ENCODE results near the gene ZNF326. TPM values are rescaled to one million over a fixed set of nuclear protein-coding genes. Genes with fewer than 3 reads are reported as not detected.

ZNF326 gene
- total RNA-seq, 1 experiment from 2014 or later: 60.1 TPM

DNA sequence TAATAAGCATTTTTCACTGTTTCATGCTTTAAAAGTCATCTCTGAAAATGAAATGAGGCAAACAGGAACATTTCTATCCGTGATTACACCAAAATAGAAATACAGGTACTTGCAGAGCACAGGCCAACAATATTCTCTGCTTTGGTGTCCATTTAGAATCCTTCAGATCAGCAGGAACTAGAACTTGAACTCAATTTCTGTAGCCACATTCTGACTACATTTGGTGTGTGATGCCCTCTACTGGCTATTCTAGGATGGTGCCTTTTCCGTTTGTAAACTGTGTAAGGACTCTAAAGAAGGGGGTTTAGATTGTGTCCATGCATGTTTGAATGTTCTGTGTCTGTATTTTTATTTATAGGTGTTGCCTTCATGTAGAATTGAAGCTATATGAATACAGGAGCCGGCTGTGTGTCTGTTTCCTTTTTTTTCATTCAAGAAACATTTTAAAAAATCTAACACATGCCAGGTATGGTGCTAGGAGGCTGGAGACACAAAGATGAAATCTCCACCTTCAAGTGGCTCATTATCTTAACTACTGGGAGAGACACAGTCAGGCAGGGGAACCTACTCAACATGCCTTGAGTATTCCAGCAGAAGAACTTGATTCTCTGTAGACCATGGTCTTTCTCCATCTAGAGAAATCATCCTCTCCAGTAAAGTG lies 7.6 kb upstream of the ZNF326 start:
- no peaks in the 10 kb centered on the region for H3K9me3 ChIP-seq (ENCODE audit: low read depth, low read length, poor library complexity, severe bottlenecking)
- POLR2A ChIA-PET (ENCODE audit: low non-redundant PET): interaction anchor here (0.7 kb wide), 1 partner anchor 41 kb away, joined by 3 read pairs; no protein-coding TSS in a partner anchor
- no peak overlapping the region for H3K27ac ChIP-seq (ENCODE audit: low read depth, low read length, poor library complexity, severe bottlenecking)
- no peaks in the 10 kb centered on the region for H3K36me3 ChIP-seq (ENCODE audit: insufficient read depth, low read length, poor library complexity, severe bottlenecking)
- H3K4me1 ChIP-seq (ENCODE audit: insufficient read depth, low read length, poor library complexity, severe bottlenecking): peaks cover 40% of the 10 kb centered on the region
- peak; percentile 87 for DNase-seq (ENCODE audit: low spot score)
- H3K4me3 ChIP-seq (ENCODE audit: low read depth, low read length, poor library complexity, severe bottlenecking): no peak overlapping the region
- TF ChIP-seq, protein P1, sequence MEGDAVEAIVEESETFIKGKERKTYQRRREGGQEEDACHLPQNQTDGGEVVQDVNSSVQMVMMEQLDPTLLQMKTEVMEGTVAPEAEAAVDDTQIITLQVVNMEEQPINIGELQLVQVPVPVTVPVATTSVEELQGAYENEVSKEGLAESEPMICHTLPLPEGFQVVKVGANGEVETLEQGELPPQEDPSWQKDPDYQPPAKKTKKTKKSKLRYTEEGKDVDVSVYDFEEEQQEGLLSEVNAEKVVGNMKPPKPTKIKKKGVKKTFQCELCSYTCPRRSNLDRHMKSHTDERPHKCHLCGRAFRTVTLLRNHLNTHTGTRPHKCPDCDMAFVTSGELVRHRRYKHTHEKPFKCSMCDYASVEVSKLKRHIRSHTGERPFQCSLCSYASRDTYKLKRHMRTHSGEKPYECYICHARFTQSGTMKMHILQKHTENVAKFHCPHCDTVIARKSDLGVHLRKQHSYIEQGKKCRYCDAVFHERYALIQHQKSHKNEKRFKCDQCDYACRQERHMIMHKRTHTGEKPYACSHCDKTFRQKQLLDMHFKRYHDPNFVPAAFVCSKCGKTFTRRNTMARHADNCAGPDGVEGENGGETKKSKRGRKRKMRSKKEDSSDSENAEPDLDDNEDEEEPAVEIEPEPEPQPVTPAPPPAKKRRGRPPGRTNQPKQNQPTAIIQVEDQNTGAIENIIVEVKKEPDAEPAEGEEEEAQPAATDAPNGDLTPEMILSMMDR (conservative IDR thresholded peaks at IDR 0.05; ENCODE audit: low read depth, low read length): peak; percentile 89
- TF ChIP-seq EZH2 (IDR thresholded peaks at IDR 0.05; ENCODE audit: borderline replicate concordance, low read depth, low read length, poor library complexity, severe bottlenecking): no peak
- no peaks in the 10 kb centered on the region for H3K27me3 ChIP-seq (replicated peaks; ENCODE audit: insufficient read depth, low read depth, low read length, poor library complexity)
- CTCF ChIA-PET: no interaction called here
- no TSS peak for BruUV-seq (replicated peaks)
- intact Hi-C loops (cut with micrococcal nuclease; ENCODE audit: unreplicated experiment): loop anchor here (1.0 to 10.0 kb wide), 6 partner anchors 78 to 352 kb away; partner anchors contain the start of genes LRRC8C and LRRC8D

DNA sequence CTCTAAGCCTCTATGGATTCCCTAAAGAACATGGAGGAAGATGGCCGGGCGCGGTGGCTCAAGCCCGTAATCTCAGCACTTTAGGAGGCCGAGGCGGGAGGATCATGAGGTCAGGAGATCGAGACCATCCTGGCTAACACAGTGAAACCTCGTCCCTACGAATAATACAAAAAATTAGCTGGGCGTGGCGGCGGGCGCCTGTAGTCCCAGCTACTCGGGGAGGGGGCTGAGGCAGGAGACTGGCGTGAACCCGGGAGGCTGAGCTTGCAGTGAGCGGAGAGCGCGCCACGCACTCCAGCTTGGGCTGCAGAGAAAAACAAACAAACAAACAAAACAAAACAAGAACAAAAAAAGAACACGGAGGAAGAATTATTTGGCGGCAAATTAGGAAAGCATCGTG lies 5.8 kb upstream of the ZNF326 start:
- Histone ChIP-seq H3K4me1 (ENCODE audit: insufficient read depth, low read length, poor library complexity, severe bottlenecking) (peaks cover 40% of the 10 kb centered on the region), H3K9me3 (ENCODE audit: low read depth, low read length, poor library complexity, severe bottlenecking) (no peaks in the 10 kb centered on the region), H3K36me3 (ENCODE audit: insufficient read depth, low read length, poor library complexity, severe bottlenecking) (no peaks in the 10 kb centered on the region), H3K27ac (ENCODE audit: low read depth, low read length, poor library complexity, severe bottlenecking) (no peak overlapping the region), H3K4me3 (ENCODE audit: low read depth, low read length, poor library complexity, severe bottlenecking) (no peak overlapping the region), H3K27me3 (replicated peaks; ENCODE audit: insufficient read depth, low read depth, low read length, poor library complexity) (no peaks in the 10 kb centered on the region)
- CTCF ChIA-PET: interaction anchor here (0.5 to 1.3 kb wide), 2 partner anchors 14 to 185 kb away, joined by 4 to 6 read pairs; no protein-coding TSS in a partner anchor
- no peak for DNase-seq (ENCODE audit: low spot score)
- BruUV-seq (replicated peaks): no TSS peak
- TF ChIP-seq EZH2 (IDR thresholded peaks at IDR 0.05; ENCODE audit: borderline replicate concordance, low read depth, low read length, poor library complexity, severe bottlenecking): no peak
- TF ChIP-seq, protein P1 (conservative IDR thresholded peaks at IDR 0.05; ENCODE audit: low read depth, low read length): no peak
- intact Hi-C loops (cut with micrococcal nuclease; ENCODE audit: unreplicated experiment): loop anchor here (5.0 to 10.0 kb wide), 2 partner anchors 167 to 354 kb away; partner anchors contain the start of genes LRRC8C and LRRC8D
- POLR2A ChIA-PET (ENCODE audit: low non-redundant PET): no interaction called here

DNA sequence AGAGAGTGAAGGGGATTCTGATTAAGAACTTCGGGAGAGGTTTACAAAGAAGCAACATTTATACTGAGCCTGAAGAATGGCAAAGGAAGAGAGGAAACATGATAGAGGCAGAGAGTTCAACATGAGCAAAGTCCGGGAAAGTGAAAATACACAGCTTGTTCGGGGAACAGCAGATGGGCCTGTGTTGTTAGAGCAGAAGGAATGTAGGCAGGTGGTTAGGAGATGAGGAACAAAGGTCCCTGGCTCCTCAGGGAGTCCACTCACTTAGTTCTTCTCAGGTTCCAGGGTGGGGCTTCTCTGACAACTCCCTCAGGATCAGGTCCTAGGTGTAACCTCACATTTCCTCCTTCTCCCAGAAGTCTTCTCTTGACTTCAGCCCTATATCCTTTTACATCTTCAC lies 5.1 kb upstream of the ZNF326 start:
- no peak overlapping the region for H3K4me3 ChIP-seq (ENCODE audit: low read depth, low read length, poor library complexity, severe bottlenecking)
- ChIA-PET CTCF (no interaction called here), POLR2A (ENCODE audit: low non-redundant PET) (no interaction called here)
- H3K9me3 ChIP-seq (ENCODE audit: low read depth, low read length, poor library complexity, severe bottlenecking): no peaks in the 10 kb centered on the region
- intact Hi-C loops (cut with micrococcal nuclease; ENCODE audit: unreplicated experiment): loop anchor here (5.0 to 10.0 kb wide), 3 partner anchors 167 to 465 kb away; partner anchors contain the start of genes LRRC8B, LRRC8C and LRRC8D
- no peak for DNase-seq (ENCODE audit: low spot score)
- H3K36me3 ChIP-seq (ENCODE audit: insufficient read depth, low read length, poor library complexity, severe bottlenecking): no peaks in the 10 kb centered on the region
- BruUV-seq (replicated peaks): no TSS peak
- no peaks in the 10 kb centered on the region for H3K27me3 ChIP-seq (replicated peaks; ENCODE audit: insufficient read depth, low read depth, low read length, poor library complexity)
- no peak overlapping the region for H3K27ac ChIP-seq (ENCODE audit: low read depth, low read length, poor library complexity, severe bottlenecking)
- TF ChIP-seq, protein P1 (conservative IDR thresholded peaks at IDR 0.05; ENCODE audit: low read depth, low read length): no peak
- no peak for TF ChIP-seq EZH2 (IDR thresholded peaks at IDR 0.05; ENCODE audit: borderline replicate concordance, low read depth, low read length, poor library complexity, severe bottlenecking)
- H3K4me1 ChIP-seq (ENCODE audit: insufficient read depth, low read length, poor library complexity, severe bottlenecking): peaks cover 45% of the 10 kb centered on the region
